ENCODE data around the gene HIRIP3.

HIRIP3 gene

GRCh38 chr16:29996766-29997250 is 1.4 kb upstream of the HIRIP3 start:
- peak overlapping the region; percentile 89 for H3K9ac ChIP-seq (ENCODE audit: low read length)
- peak overlapping the region; percentile 22 for H2AK5ac ChIP-seq (ENCODE audit: low read length)
- H4K5ac ChIP-seq (ENCODE audit: low read length), result no peak overlapping the region
- peak; percentile 44 for DNase-seq
- no peak overlapping the region for H3K18ac ChIP-seq (ENCODE audit: low read length)
- H3K36me3 ChIP-seq (ENCODE audit: control insufficient read depth, insufficient read depth, low read length), result peaks cover 2% of the 10 kb centered on the region
- no peak overlapping the region for H2BK15ac ChIP-seq (replicated peaks; ENCODE audit: low read depth)
- peaks cover 3% of the 10 kb centered on the region for H3K79me2 ChIP-seq (ENCODE audit: control insufficient read depth, insufficient read depth, low read length)
- WGBS (ENCODE audit: extremely low coverage, insufficient coverage, low lambda C conversion rate), result no CpG with 5 or more reads among the region's 9 CpGs
- peak overlapping the region; percentile 85 for H3K4me3 ChIP-seq (ENCODE audit: low read length)
- H3K4me1 ChIP-seq (ENCODE audit: control insufficient read depth, low read depth, low read length), result peaks cover 2% of the 10 kb centered on the region
- peak overlapping the region; percentile 93 for H3K56ac ChIP-seq (ENCODE audit: low read length)
- peak overlapping the region; percentile 55 for H3K4me2 ChIP-seq (ENCODE audit: low read length)
- H3K79me1 ChIP-seq (ENCODE audit: low read length), result peaks cover 5% of the 10 kb centered on the region
- no peak overlapping the region for H2BK5ac ChIP-seq (ENCODE audit: low read length)
- H2BK120ac ChIP-seq (ENCODE audit: low read depth, low read length), result no peak overlapping the region
- H3K27ac ChIP-seq (ENCODE audit: low read depth, low read length), result no peak overlapping the region
- H3K27me3 ChIP-seq (ENCODE audit: insufficient read depth, low read length, poor library complexity), result no peaks in the 10 kb centered on the region
- no peak overlapping the region for H4K8ac ChIP-seq (ENCODE audit: low read depth, low read length)
- H3K23ac ChIP-seq (ENCODE audit: low read length), result no peak overlapping the region
- H3K4ac ChIP-seq (ENCODE audit: low read depth, low read length), result no peak overlapping the region

GRCh38 chr16:29995911-29996765 is 721 bp upstream of the HIRIP3 start, which contains the start of gene INO80E:
Gene INO80E, plus strand, starts transcription at chr16:29996241. Its CDS starts 70 bp downstream, at chr16:29996311.
- peak within 1 kb of the TSS; percentile 39 for H3K27ac ChIP-seq (ENCODE audit: low read depth, low read length)
- H2BK5ac ChIP-seq (ENCODE audit: low read length), result peak within 1 kb of the TSS; percentile 95
- H3K27me3 ChIP-seq (ENCODE audit: insufficient read depth, low read length, poor library complexity), result no peaks in the 10 kb centered on the region
- H3K4ac ChIP-seq (ENCODE audit: low read depth, low read length), result peak within 1 kb of the TSS; percentile 89
- peak; percentile 98 for DNase-seq
- H3K23ac ChIP-seq (ENCODE audit: low read length), result peak within 1 kb of the TSS; percentile 1
- no peak within 1 kb of the TSS for H4K5ac ChIP-seq (ENCODE audit: low read length)
- peaks cover 2% of the 10 kb centered on the region for H3K36me3 ChIP-seq (ENCODE audit: control insufficient read depth, insufficient read depth, low read length)
- peak within 1 kb of the TSS; percentile 99 for H3K56ac ChIP-seq (ENCODE audit: low read length)
- WGBS (ENCODE audit: extremely low coverage, insufficient coverage, low lambda C conversion rate), result no CpG with 5 or more reads among the region's 65 CpGs
- peaks cover 5% of the 10 kb centered on the region for H3K79me1 ChIP-seq (ENCODE audit: low read length)
- H2BK15ac ChIP-seq (replicated peaks; ENCODE audit: low read depth), result no peak within 1 kb of the TSS
- H2AK5ac ChIP-seq (ENCODE audit: low read length), result peak within 1 kb of the TSS; percentile 22
- no peak within 1 kb of the TSS for H4K8ac ChIP-seq (ENCODE audit: low read depth, low read length)
- H3K4me2 ChIP-seq (ENCODE audit: low read length), result peak within 1 kb of the TSS; percentile 99
- peak within 1 kb of the TSS; percentile 99 for H3K9ac ChIP-seq (ENCODE audit: low read length)
- peaks cover 2% of the 10 kb centered on the region for H3K4me1 ChIP-seq (ENCODE audit: control insufficient read depth, low read depth, low read length)
- no peak within 1 kb of the TSS for H2BK120ac ChIP-seq (ENCODE audit: low read depth, low read length)
- H3K18ac ChIP-seq (ENCODE audit: low read length), result peak within 1 kb of the TSS; percentile 62
- peak within 1 kb of the TSS; percentile 95 for H3K4me3 ChIP-seq (ENCODE audit: low read length)
- peaks cover 3% of the 10 kb centered on the region for H3K79me2 ChIP-seq (ENCODE audit: control insufficient read depth, insufficient read depth, low read length)

GRCh38 chr16:29994600-29995323 is 655 bp downstream of the HIRIP3 start:
- Histone ChIP-seq H3K9ac (ENCODE audit: low read length) (peak overlapping the region; percentile 99), H3K4ac (ENCODE audit: low read depth, low read length) (no peak overlapping the region), H4K5ac (ENCODE audit: low read length) (no peak overlapping the region), H3K4me1 (ENCODE audit: control insufficient read depth, low read depth, low read length) (peaks cover 2% of the 10 kb centered on the region), H3K27me3 (ENCODE audit: insufficient read depth, low read length, poor library complexity) (no peaks in the 10 kb centered on the region), H3K4me3 (ENCODE audit: low read length) (no peak overlapping the region), H3K4me2 (ENCODE audit: low read length) (peak overlapping the region; percentile 99), H3K36me3 (ENCODE audit: control insufficient read depth, insufficient read depth, low read length) (peaks cover 4% of the 10 kb centered on the region), H3K79me2 (ENCODE audit: control insufficient read depth, insufficient read depth, low read length) (peaks cover 3% of the 10 kb centered on the region), H2BK120ac (ENCODE audit: low read depth, low read length) (no peak overlapping the region), H3K56ac (ENCODE audit: low read length) (peak overlapping the region; percentile 99), H3K79me1 (ENCODE audit: low read length) (peaks cover 5% of the 10 kb centered on the region), H3K27ac (ENCODE audit: low read depth, low read length) (no peak overlapping the region), H4K8ac (ENCODE audit: low read depth, low read length) (no peak overlapping the region), H2AK5ac (ENCODE audit: low read length) (no peak overlapping the region), H3K23ac (ENCODE audit: low read length) (no peak overlapping the region), H2BK15ac (replicated peaks; ENCODE audit: low read depth) (no peak overlapping the region), H3K18ac (ENCODE audit: low read length) (no peak overlapping the region), H2BK5ac (ENCODE audit: low read length) (no peak overlapping the region)
- WGBS (ENCODE audit: extremely low coverage, insufficient coverage, low lambda C conversion rate), result no CpG with 5 or more reads among the region's 24 CpGs
- peak; percentile 69 for DNase-seq

- Histone ChIP-seq H3K27me3 (ENCODE audit: insufficient read depth, low read length, poor library complexity) (no peaks in the 10 kb centered on the region), H2BK120ac (ENCODE audit: low read depth, low read length) (no peak overlapping the region), H3K23ac (ENCODE audit: low read length) (no peak overlapping the region), H3K79me1 (ENCODE audit: low read length) (peaks cover 4% of the 10 kb centered on the region), H3K79me2 (ENCODE audit: control insufficient read depth, insufficient read depth, low read length) (peaks cover 3% of the 10 kb centered on the region), H2AK5ac (ENCODE audit: low read length) (no peak overlapping the region), H3K4me2 (ENCODE audit: low read length) (no peak overlapping the region), H3K56ac (ENCODE audit: low read length) (peak overlapping the region; percentile 99), H3K27ac (ENCODE audit: low read depth, low read length) (no peak overlapping the region), H4K8ac (ENCODE audit: low read depth, low read length) (no peak overlapping the region), H3K4me3 (ENCODE audit: low read length) (no peak overlapping the region), H2BK5ac (ENCODE audit: low read length) (no peak overlapping the region), H3K4me1 (ENCODE audit: control insufficient read depth, low read depth, low read length) (peaks cover 2% of the 10 kb centered on the region), H2BK15ac (replicated peaks; ENCODE audit: low read depth) (no peak overlapping the region), H3K36me3 (ENCODE audit: control insufficient read depth, insufficient read depth, low read length) (peaks cover 5% of the 10 kb centered on the region), H4K5ac (ENCODE audit: low read length) (no peak overlapping the region), H3K4ac (ENCODE audit: low read depth, low read length) (no peak overlapping the region), H3K18ac (ENCODE audit: low read length) (no peak overlapping the region), H3K9ac (ENCODE audit: low read length) (peak overlapping the region; percentile 99)
- DNase-seq, result no peak
- no CpG with 5 or more reads among the region's 9 CpGs for WGBS (ENCODE audit: extremely low coverage, insufficient coverage, low lambda C conversion rate)
These were observed 1.4 kb downstream of the HIRIP3 start for GRCh38 chr16:29993903-29994599.

GRCh38 chr16:29993191-29993902 is 2.1 kb downstream of the HIRIP3 start:
- Histone ChIP-seq H2AK5ac (ENCODE audit: low read length) (no peak overlapping the region), H3K4me2 (ENCODE audit: low read length) (no peak overlapping the region), H2BK120ac (ENCODE audit: low read depth, low read length) (no peak overlapping the region), H2BK5ac (ENCODE audit: low read length) (no peak overlapping the region), H3K27me3 (ENCODE audit: insufficient read depth, low read length, poor library complexity) (no peaks in the 10 kb centered on the region), H3K4me1 (ENCODE audit: control insufficient read depth, low read depth, low read length) (peaks cover 2% of the 10 kb centered on the region), H2BK15ac (replicated peaks; ENCODE audit: low read depth) (no peak overlapping the region), H3K27ac (ENCODE audit: low read depth, low read length) (no peak overlapping the region), H3K9ac (ENCODE audit: low read length) (no peak overlapping the region), H4K5ac (ENCODE audit: low read length) (no peak overlapping the region), H3K79me1 (ENCODE audit: low read length) (peaks cover 4% of the 10 kb centered on the region), H3K4ac (ENCODE audit: low read depth, low read length) (no peak overlapping the region), H3K56ac (ENCODE audit: low read length) (no peak overlapping the region), H3K18ac (ENCODE audit: low read length) (no peak overlapping the region), H3K23ac (ENCODE audit: low read length) (no peak overlapping the region), H3K79me2 (ENCODE audit: control insufficient read depth, insufficient read depth, low read length) (peaks cover 3% of the 10 kb centered on the region), H4K8ac (ENCODE audit: low read depth, low read length) (no peak overlapping the region), H3K36me3 (ENCODE audit: control insufficient read depth, insufficient read depth, low read length) (peaks cover 6% of the 10 kb centered on the region), H3K4me3 (ENCODE audit: low read length) (no peak overlapping the region)
- no peak for DNase-seq
- WGBS (ENCODE audit: extremely low coverage, insufficient coverage, low lambda C conversion rate), result no CpG with 5 or more reads among the region's 25 CpGs

All from mesendoderm (in vitro differentiated cells).